Mammary epithelial cell (primary cell): ENCODE data around the gene COL26A1.

Experiments
- CTCF ChIP-seq, 2 donors: IDR thresholded peaks in 1 of 2; conservative IDR thresholded peaks in 1 of 2; 2 replicates each; pipeline ENCODE4 v1.5.1; 2011 to 2012; ENCODE audit warnings: inconsistent platforms in 2 of 2, low read length in 2 of 2, mild to moderate bottlenecking in 2 of 2, control low read depth in 1 of 2, low read depth in 1 of 2; ENCODE audit not compliant: insufficient read depth in 1 of 2; ENCODE audit errors: extremely low read depth in 1 of 2
- EZH2 ChIP-seq: IDR thresholded peaks from 2 replicates; pipeline ENCODE4 v1.6.1; 2012; ENCODE audit warnings: low read length, inconsistent platforms, borderline replicate concordance

GRCh38 chr7:101333912-101334311, 28.8 kb upstream of the COL26A1 start:
- no peak for TF ChIP-seq CTCF (conservative IDR thresholded peaks at IDR 0.05 in 1 of 2, IDR thresholded peaks at IDR 0.05 in 1 of 2; ENCODE audit: extremely low read depth in 1 of 2, insufficient read depth in 1 of 2, low read depth in 1 of 2, low read length in 2 of 2)
- no peak for TF ChIP-seq EZH2
